SH-SY5Y (cell line): ENCODE results near the gene CREB1.

Source experiments
- GATA2 ChIP-seq: IDR thresholded peaks from 2 replicates; pipeline ENCODE4 v1.6.1; 2011; ENCODE audit warnings: mild to moderate bottlenecking, low read depth, low read length
- GATA3 ChIP-seq: IDR thresholded peaks from 2 replicates; pipeline ENCODE4 v1.6.1; 2011; ENCODE audit warnings: low read depth, mild to moderate bottlenecking, low read length, moderate library complexity

DNA sequence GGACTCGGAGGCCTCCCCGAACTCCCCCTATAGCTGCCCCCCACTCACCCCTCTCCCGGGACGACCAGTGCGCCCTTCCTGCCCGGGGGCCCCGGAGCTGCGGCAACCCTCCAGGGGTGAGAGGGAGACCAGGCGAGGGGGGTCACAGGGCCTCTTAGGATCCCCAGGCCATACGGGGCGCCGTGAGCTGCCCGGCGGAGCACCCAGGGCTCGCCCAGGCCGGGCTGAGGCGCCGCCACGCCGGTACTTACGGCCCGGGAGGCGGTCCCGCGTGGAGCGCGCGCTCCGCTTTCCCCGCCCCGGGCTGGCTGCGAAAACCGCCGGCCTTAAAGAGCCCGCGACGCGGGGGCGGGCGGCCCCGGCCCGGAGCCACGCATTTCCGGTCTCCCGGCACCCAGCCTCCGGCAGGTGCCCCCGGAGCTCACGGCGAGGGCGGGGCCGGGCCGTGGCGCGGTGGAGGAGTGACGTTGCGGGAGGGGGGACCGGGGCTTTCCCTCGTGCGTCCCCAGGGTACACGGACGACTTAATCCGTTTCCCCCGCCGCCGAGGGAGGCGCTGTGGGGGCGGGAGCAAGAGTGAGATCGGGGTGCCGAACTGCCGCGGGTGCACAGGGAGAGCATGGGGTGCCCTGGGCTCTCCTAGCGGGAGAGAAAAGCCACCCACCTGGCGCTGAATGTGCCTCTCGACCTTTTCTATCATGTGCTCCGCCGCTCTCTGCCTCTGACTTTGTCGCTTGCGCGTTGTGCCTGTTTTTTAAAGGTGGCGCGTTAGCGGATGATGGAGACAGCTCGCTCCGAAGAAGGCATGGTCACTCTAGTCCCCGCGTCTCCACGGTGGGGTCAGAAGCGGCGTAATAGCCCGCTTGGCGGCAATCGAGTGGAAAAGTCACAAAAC, 95.5 kb downstream of the CREB1 start, which contains the start of gene METTL21A:
- TF ChIP-seq GATA2 (no peak), GATA3 (no peak)
